ENCODE results near the gene NSMF. TPM values are rescaled to one million over a fixed set of nuclear protein-coding genes. Genes with fewer than 3 reads are reported as not detected.

Gene NSMF
- total and polyA plus RNA-seq, 10 of the 15 experiments (the other 5 are each of a cell fraction or from before 2014, with no cell fraction given), result 0.13 to 44.3 (median 13.4) TPM

GRCh38 chr9:137452761-137453642 is 6.1 kb downstream of the NSMF start:
- RAD21 ChIA-PET (ENCODE audit: unreplicated experiment), result no interaction called here
- peaks cover 2% of the 10 kb centered on the region; the same call in 1 of the 2 replicates for H3K79me2 ChIP-seq (ENCODE audit: control insufficient read depth, insufficient read depth, low read length)
- no peak overlapping the region for H3K4me2 ChIP-seq (ENCODE audit: control insufficient read depth, insufficient read depth)
- H3K36me3 ChIP-seq (ENCODE audit: control insufficient read depth in 2 of 2, insufficient read depth in 2 of 2, low read length in 1 of 2), result no peaks in the 10 kb centered on the region
- BruUV-seq (replicated peaks), result no TSS peak
- H2AFZ ChIP-seq (ENCODE audit: control insufficient read depth, low read depth, low read length), result no peak overlapping the region
- WGBS (ENCODE audit: insufficient coverage, insufficient replicate concordance, low lambda C conversion rate, missing lambda C conversion rate), result 97% methylated on average over 41 of the region's 43 CpGs
- no peak overlapping the region for H3K4me3 ChIP-seq
- no peak for DNase-seq (ENCODE audit: low read depth, low spot score)
- H3K9me3 ChIP-seq (replicated peaks; ENCODE audit: control insufficient read depth, insufficient read depth, low read length), result no peaks in the 10 kb centered on the region
- no peaks in the 10 kb centered on the region for H3K27me3 ChIP-seq (replicated peaks in 1 of 2; ENCODE audit: control insufficient read depth in 2 of 2, insufficient read depth in 2 of 2, low read length in 1 of 2)
- SMC1A ChIA-PET (ENCODE audit: uncharacterized antibody, unreplicated experiment), result no interaction called here
- FAIRE-seq, result no peak
- intact Hi-C loops (cut with micrococcal nuclease; ENCODE audit: unreplicated experiment) (no loop called here), in situ Hi-C loops (cut with MboI) (no loop called here)
- no peak overlapping the region for H3K27ac ChIP-seq (ENCODE audit: control insufficient read depth, insufficient read depth)
- no peak for TF ChIP-seq POU2F2 (IDR thresholded peaks at IDR 0.05; ENCODE audit: borderline replicate concordance, low read depth, low read length)
- no peak for TF ChIP-seq BMI1 (IDR thresholded peaks at IDR 0.05; ENCODE audit: borderline replicate concordance)
- no peak for TF ChIP-seq USF2 (IDR thresholded peaks at IDR 0.05; ENCODE audit: borderline replicate concordance, low read depth, low read length)
- TF ChIP-seq ELK1 (IDR thresholded peaks at IDR 0.05; ENCODE audit: low read depth, low read length), result no peak
- no peak for TF ChIP-seq LARP7 (IDR thresholded peaks at IDR 0.05)
- TF ChIP-seq MLLT1 (IDR thresholded peaks at IDR 0.05), result no peak
- TF ChIP-seq ZNF384 (IDR thresholded peaks at IDR 0.05; ENCODE audit: borderline replicate concordance, low read depth, low read length), result no peak
- TF ChIP-seq ZZZ3 (IDR thresholded peaks at IDR 0.05; ENCODE audit: control insufficient read depth, insufficient read length, low read depth), result no peak
- no peak for TF ChIP-seq SRF (IDR thresholded peaks at IDR 0.05; ENCODE audit: low read depth in 2 of 2, low read length in 2 of 2)
- no peak for TF ChIP-seq CBFB (IDR thresholded peaks at IDR 0.05; ENCODE audit: low read depth)
- TF ChIP-seq NR2C1 (IDR thresholded peaks at IDR 0.05), result no peak
- no peak for TF ChIP-seq RUNX3 (IDR thresholded peaks at IDR 0.05; ENCODE audit: low read length)
- no peak for TF ChIP-seq NR2F1 (conservative IDR thresholded peaks at IDR 0.05)
- TF ChIP-seq SUPT20H (IDR thresholded peaks at IDR 0.05; ENCODE audit: borderline replicate concordance, control insufficient read depth, low read depth, low read length), result no peak
- TF ChIP-seq ZNF207 (IDR thresholded peaks at IDR 0.05; ENCODE audit: borderline replicate concordance), result no peak
- no peak for TF ChIP-seq ZNF622 (IDR thresholded peaks at IDR 0.05)
- TF ChIP-seq PML (IDR thresholded peaks at IDR 0.05; ENCODE audit: low read length), result no peak
- TF ChIP-seq MAX (IDR thresholded peaks at IDR 0.05; ENCODE audit: low read depth, low read length), result no peak
- H3K4me1 ChIP-seq (ENCODE audit: control insufficient read depth, insufficient read depth, low read length), result peaks cover 10% of the 10 kb centered on the region
- H4K20me1 ChIP-seq (ENCODE audit: control insufficient read depth, insufficient read depth), result no peaks in the 10 kb centered on the region
- H3K9ac ChIP-seq (ENCODE audit: control insufficient read depth, insufficient read depth, low read length), result no peak overlapping the region
- CTCF ChIA-PET, result no interaction called here
- POLR2A ChIA-PET, result interaction anchor here (1.1 kb wide), 1 partner anchor 30 kb away, joined by 5 read pairs; the partner anchor contains the start of genes EXD3 and NOXA1
- no peak for ATAC-seq
